Psoas muscle (tissue), 8 donors: ENCODE data around the gene ANKMY1. TPM values are rescaled to one million over a fixed set of nuclear protein-coding genes. Genes with fewer than 3 reads are reported as not detected.

Experiments used
- ATAC-seq, 4 donors: fragments of 200-7000 bp; cut with Tn5 transposase; one replicate each; pipeline ENCODE4 v1.9.1; 2020; ENCODE audit warnings: moderate library complexity in 3 of 4, mild to moderate bottlenecking in 2 of 4
- DNase-seq, 2 donors: peaks; one replicate each; pipeline ENCODE4 v3.0.0-alpha.2; 2020
- H3K27ac ChIP-seq: fragments of 200-600 bp; one replicate; pipeline ENCODE4 v1.8.0; 2022
- H3K27me3 ChIP-seq, 3 donors: fragments of 200-600 bp in 1 of 3; one replicate each; pipeline versions ENCODE4 v1.6.1 to v1.8.0; 2013 to 2022; ENCODE audit warnings: low read length in 2 of 3, mild to moderate bottlenecking in 2 of 3, moderate library complexity in 1 of 3; ENCODE audit not compliant: insufficient read depth in 3 of 3
- H3K36me3 ChIP-seq, 2 donors: fragments of 200-600 bp in 1 of 2; one replicate each; pipeline versions ENCODE4 v1.6.1 to v1.8.0; 2013 to 2022; ENCODE audit warnings: low read depth in 1 of 2, mild to moderate bottlenecking in 1 of 2, moderate library complexity in 1 of 2; ENCODE audit not compliant: insufficient read depth in 1 of 2
- H3K4me1 ChIP-seq: fragments of 200-600 bp; one replicate; pipeline ENCODE4 v1.8.0; 2022
- H3K4me3 ChIP-seq: fragments of 200-600 bp; one replicate; pipeline ENCODE4 v1.8.0; 2022; ENCODE audit warnings: mild to moderate bottlenecking
- H3K9me3 ChIP-seq: fragments of 200-600 bp; one replicate; pipeline ENCODE4 v1.8.0; 2022
- CTCF ChIP-seq: fragments of 200-600 bp; IDR thresholded peaks from one replicate; pipeline ENCODE4 v1.8.0; 2022; ENCODE audit warnings: antibody characterized with exemption
- WGBS, 3 donors: extraction: QIAGEN DNeasy Blood & Tissue Kit; methylation state at CpG; one replicate each; pipeline versions ENCODE4 v1.1.6 to v1.1.7; 2013; 5-methylcytosine and 5-hydroxymethylcytosine counted together
- intact Hi-C, 2 donors: fragments of 100-400 bp; cut with DNase I; formaldehyde crosslinking; loops; one replicate each; pipeline versions ENCODE4 v1.11.0 to v1.14.2; 2022
- polyA plus RNA-seq, 3 donors: library from polyadenylated mRNA; stranded (reverse); fragments of 200-250 nt; gene quantifications; one replicate each; pipeline ENCODE4 v1.2.3, GENCODE V29; 2013
- total RNA-seq, 4 donors: library from RNA; stranded (reverse); fragmentation: NEBNext Ultra II Directional in 2 of 4; extraction: Animal tissue kit (Norgen Biotek cat#: 25700) in 2 of 4; gene quantifications; one replicate each; pipeline versions ENCODE4 v1.2.1 to v1.2.4, GENCODE V29; 2021 to 2023
- donor health status: healthy with polysubstance abuse.
- donor health status: DM: no; HTN: no; CAD: no; lungs with moderate emphysema.
- donor health status: Bipolar disorder and iron deficiency.
- donor health status: healthy.
- donor health status: DM: yes; HTN: yes; CAD: no.
- donor health status: DM: no; HTN: no; CAD: no.
- donor health status: DM: no; HTN: no; CAD: no.
- donor health status: DM: yes; HTN: yes; CAD: no.

Gene ANKMY1
- total and polyA plus RNA-seq, 7 donors: 1.4 to 5.8 (median 3.0) TPM

- Histone ChIP-seq H3K4me1 (peaks cover 41% of the 10 kb centered on the region), H3K27ac (peak within 1 kb of the TSS; percentile 95), H3K4me3 (peak within 1 kb of the TSS; percentile 88), H3K36me3 (peaks cover 0 to 13% of the 10 kb centered on the region in 2 donors), H3K27me3 (no peaks in the 10 kb centered on the region), H3K9me3 (no peaks in the 10 kb centered on the region)
- DNase-seq (peak; percentile 59 to 71), ATAC-seq (peak; percentile 23 to 64 (median 56))
- 0 to 1% (median 0%) methylated on average over 54 to 104 of the region's 106 CpGs for WGBS, 3 donors
- no peak for TF ChIP-seq CTCF
- intact Hi-C loops: no loop called here
Observed at GRCh38 chr2:240567872-240568677, 10.3 kb upstream of the ANKMY1 start, which contains the start of gene RNPEPL1. TSS of gene RNPEPL1 (plus strand) at chr2:240568484. CDS start at chr2:240568587, 103 bp downstream.

- DNase-seq (peak; percentile 29 to 53), ATAC-seq (peak in 1 of 4 donors; percentile 1)
- H3K9me3 ChIP-seq: no peaks in the 10 kb centered on the region
- H3K36me3 ChIP-seq: peaks cover 0 to 16% of the 10 kb centered on the region in 2 donors
- H3K4me1 ChIP-seq: peaks cover 45% of the 10 kb centered on the region
- WGBS, 3 donors: 38 to 49% (median 40%) methylated on average over 26 of the region's 26 CpGs
- TF ChIP-seq CTCF: no peak
- intact Hi-C loops: no loop called here
- peak overlapping the region; percentile 88 for H3K4me3 ChIP-seq
- H3K27ac ChIP-seq: peak overlapping the region; percentile 95
- no peaks in the 10 kb centered on the region for H3K27me3 ChIP-seq
Observed at GRCh38 chr2:240567137-240567871, 9.5 kb upstream of the ANKMY1 start.

- peak; percentile 76 to 85 (median 82) for ATAC-seq
- Histone ChIP-seq H3K4me1 (peaks cover 53% of the 10 kb centered on the region), H3K27ac (peak overlapping the region; percentile 95), H3K9me3 (no peaks in the 10 kb centered on the region), H3K4me3 (peak overlapping the region; percentile 88), H3K36me3 (peaks cover 0 to 21% of the 10 kb centered on the region in 2 donors), H3K27me3 (no peaks in the 10 kb centered on the region)
- intact Hi-C loops: no loop called here
- DNase-seq: peak; percentile 94 to 95
- peak; percentile 93 for TF ChIP-seq CTCF
- 8 to 10% (median 9%) methylated on average over 37 to 53 of the region's 53 CpGs for WGBS, 3 donors
Observed at GRCh38 chr2:240566203-240567136, 8.7 kb upstream of the ANKMY1 start.
